SU-DHL-6 (cell line): Measurements from ENCODE around the gene FAM227B.

Experiments
- CTCF ChIP-seq: fragments of 200-600 bp; sonication (generic); IDR thresholded peaks from one replicate; pipeline ENCODE4 v1.5.1; 2017; ENCODE audit warnings: antibody characterized with exemption, mild to moderate bottlenecking, low read length, moderate library complexity; ENCODE audit not compliant: insufficient read depth, poor library complexity, severe bottlenecking
- EZH2phosphoT487 ChIP-seq: fragments of 200-600 bp; sonication (generic), shearing (Covaris generic); conservative IDR thresholded peaks from 2 replicates; pipeline ENCODE4 v1.6.1; 2018; ENCODE audit warnings: mild to moderate bottlenecking, antibody characterized with exemption, low read length, moderate library complexity, mixed read lengths

GRCh38 chr15:49380912-49381311 lies 239.7 kb downstream of the FAM227B start:
- TF ChIP-seq CTCF, result no peak
- no peak for TF ChIP-seq EZH2phosphoT487
